ENCODE results near the gene POP4.

POP4 gene

GRCh38 chr19:29577649-29577963, 28.5 kb upstream of the POP4 start:
- no peak for DNase-seq

GRCh38 chr19:29578349-29578748, 27.7 kb upstream of the POP4 start:
- no peak for DNase-seq

- DNase-seq: no peak
These were observed 26.7 kb upstream of the POP4 start for GRCh38 chr19:29579308-29579910.

GRCh38 chr19:29581398-29581797, 24.7 kb upstream of the POP4 start:
- no peak for DNase-seq

- DNase-seq: no peak
These were observed 22.7 kb upstream of the POP4 start for GRCh38 chr19:29583196-29583999.

- no peak for DNase-seq
These were observed 19.7 kb upstream of the POP4 start for GRCh38 chr19:29586401-29586800.

GRCh38 chr19:29587059-29587458, 19.0 kb upstream of the POP4 start:
- no peak for DNase-seq

- peak; percentile 57 for DNase-seq
These were observed 18.5 kb upstream of the POP4 start for GRCh38 chr19:29587518-29587986.

GRCh38 chr19:29588095-29588494, 18.0 kb upstream of the POP4 start:
- no peak for DNase-seq

GRCh38 chr19:29590278-29590677, 15.8 kb upstream of the POP4 start:
- no peak for DNase-seq

- DNase-seq: no peak
These were observed 14.4 kb upstream of the POP4 start for GRCh38 chr19:29591670-29592069.

- DNase-seq: no peak
These were observed 12.2 kb upstream of the POP4 start for GRCh38 chr19:29593869-29594268.

GRCh38 chr19:29596080-29596727, 9.9 kb upstream of the POP4 start:
- no peak for DNase-seq

- DNase-seq: no peak
These were observed 9.1 kb upstream of the POP4 start for GRCh38 chr19:29596885-29597525.

GRCh38 chr19:29598036-29598435, 8.0 kb upstream of the POP4 start:
- no peak for DNase-seq

- DNase-seq: no peak
These were observed 7.6 kb upstream of the POP4 start for GRCh38 chr19:29598496-29598895.

- no peak for DNase-seq
These were observed 2.8 kb upstream of the POP4 start for GRCh38 chr19:29603308-29603707.

GRCh38 chr19:29606420-29606747, 301 bp downstream of the POP4 start:
- DNase-seq: no peak

GRCh38 chr19:29609636-29610035, 3.6 kb downstream of the POP4 start:
- no peak for DNase-seq

- DNase-seq: no peak
These were observed 4.1 kb downstream of the POP4 start for GRCh38 chr19:29610213-29610573.

GRCh38 chr19:29610574-29611271, 4.6 kb downstream of the POP4 start:
- peak; percentile 90 for DNase-seq

- DNase-seq: no peak
These were observed 6.0 kb downstream of the POP4 start for GRCh38 chr19:29612121-29612520.
